ENCODE data around the gene C22orf23.

The C22orf23 gene

GRCh38 chr22:37925767-37926166 is 27.6 kb downstream of the C22orf23 start:
- DNase-seq (ENCODE audit: low spot score): no peak

DNA sequence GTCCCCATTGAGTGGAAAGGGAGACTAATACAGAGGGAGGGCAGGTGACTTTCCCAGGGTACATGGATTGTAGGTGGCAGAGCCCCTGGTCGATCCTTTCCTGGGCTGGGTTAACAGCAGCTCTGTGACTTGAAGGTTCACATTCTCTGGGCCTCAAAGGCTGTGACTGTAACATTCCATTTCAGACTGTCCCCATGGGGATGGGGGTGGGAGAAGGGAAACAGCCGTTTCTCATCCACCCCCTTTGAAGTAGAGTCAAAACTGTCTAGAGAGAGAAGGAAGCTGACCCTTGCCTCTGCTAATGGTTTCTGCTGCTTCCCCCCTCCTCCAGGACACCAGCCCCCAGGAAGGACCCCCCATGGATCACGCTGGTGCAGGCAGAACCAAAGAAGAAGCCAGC is 28.1 kb downstream of the C22orf23 start:
- no peak for DNase-seq (ENCODE audit: low spot score)

GRCh38 chr22:37924386-37925065 is 28.9 kb downstream of the C22orf23 start:
- no peak for DNase-seq (ENCODE audit: low spot score)

DNA sequence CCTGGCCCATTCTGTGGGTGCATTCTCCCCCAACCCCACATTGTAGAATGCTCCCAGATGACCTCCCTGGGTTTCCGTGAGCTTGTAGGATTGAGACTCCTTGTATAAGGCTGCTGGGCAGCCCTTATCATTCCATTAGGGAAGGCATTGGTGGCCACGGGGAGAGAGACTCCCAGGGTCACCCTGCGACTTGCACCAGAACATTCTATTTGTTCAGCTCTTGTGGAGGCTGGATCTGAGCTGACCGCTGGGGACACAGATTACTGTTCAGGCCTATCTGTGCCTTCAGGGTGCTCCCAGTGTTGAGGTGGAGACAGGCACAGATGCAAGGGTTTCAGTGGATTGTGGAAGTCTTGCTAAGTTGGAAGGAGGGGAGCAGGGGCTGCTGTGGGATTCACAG is 29.5 kb downstream of the C22orf23 start:
- DNase-seq (ENCODE audit: low spot score): no peak

DNA sequence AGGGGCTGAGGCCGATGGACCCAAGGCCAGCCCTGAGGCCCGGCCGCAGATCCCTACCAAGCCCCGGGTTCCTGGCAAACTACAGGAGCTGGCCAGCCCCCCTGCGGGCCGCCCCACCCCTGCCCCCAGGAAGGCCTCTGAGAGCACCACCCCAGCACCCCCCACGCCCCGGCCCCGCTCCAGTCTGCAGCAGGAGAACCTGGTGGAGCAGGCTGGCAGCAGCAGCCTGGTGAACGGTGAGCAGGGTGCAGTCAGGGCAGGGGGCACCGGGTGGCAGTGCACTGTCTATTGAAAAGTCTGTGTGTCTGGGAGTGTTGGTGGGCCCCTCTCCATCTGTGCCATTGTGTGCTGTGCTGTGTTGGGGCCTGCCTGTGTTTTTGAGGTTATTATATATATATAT is 31.2 kb downstream of the C22orf23 start:
- DNase-seq (ENCODE audit: low spot score): no peak

GRCh38 chr22:37920126-37920525 is 33.3 kb downstream of the C22orf23 start:
- DNase-seq (ENCODE audit: low spot score): no peak

- no peak for DNase-seq (ENCODE audit: low spot score)
These were observed 34.7 kb downstream of the C22orf23 start for GRCh38 chr22:37918580-37919270.

GRCh38 chr22:37917874-37918548 is 35.4 kb downstream of the C22orf23 start:
- no peak for DNase-seq (ENCODE audit: low spot score)

GRCh38 chr22:37916311-37916710 is 37.1 kb downstream of the C22orf23 start:
- DNase-seq (ENCODE audit: low spot score): no peak

DNA sequence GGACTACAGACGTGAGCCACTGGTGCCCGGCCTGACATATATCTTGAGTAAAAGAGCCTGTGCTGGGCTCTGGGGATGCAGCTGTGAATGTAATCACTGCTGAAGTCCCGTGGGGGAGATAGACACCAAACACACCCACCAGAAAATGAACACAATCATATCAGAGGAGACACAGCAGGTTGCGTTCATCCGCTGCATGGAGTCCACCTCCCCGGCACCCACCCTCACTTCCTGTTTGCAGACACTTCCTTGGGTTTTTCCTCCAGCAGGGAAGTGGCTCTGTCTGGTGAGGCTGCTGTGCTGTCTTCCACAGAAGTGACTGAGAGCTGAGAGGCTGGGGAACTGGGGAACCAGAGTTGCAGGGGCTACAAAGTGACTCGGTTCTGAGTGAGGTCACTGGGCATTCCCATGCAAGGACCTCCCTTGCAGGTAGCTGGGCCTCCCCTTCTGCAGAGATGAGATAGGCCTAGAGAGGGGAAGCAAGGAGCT is 40.1 kb downstream of the C22orf23 start:
- DNase-seq (ENCODE audit: low spot score): no peak

DNA sequence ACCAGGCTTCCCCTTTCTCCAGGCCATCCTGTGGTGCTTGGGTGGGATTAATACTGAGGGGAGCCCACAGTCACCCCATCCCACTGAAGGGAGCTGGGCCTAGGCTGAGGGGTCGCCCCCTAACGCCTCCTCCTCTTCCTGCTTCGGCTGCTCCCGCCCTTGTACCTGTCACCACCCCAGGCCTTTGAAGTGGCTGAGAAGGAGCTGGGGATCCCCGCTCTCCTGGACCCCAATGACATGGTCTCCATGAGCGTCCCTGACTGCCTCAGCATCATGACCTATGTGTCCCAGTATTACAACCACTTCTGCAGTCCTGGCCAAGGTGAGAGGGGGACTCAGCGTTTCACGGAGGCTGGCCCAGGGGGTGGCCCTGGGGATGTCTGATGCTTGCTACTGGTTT is 41.2 kb downstream of the C22orf23 start:
- no peak for DNase-seq (ENCODE audit: low spot score)

GRCh38 chr22:37911697-37912096 is 41.7 kb downstream of the C22orf23 start:
- no peak for DNase-seq (ENCODE audit: low spot score)

DNA sequence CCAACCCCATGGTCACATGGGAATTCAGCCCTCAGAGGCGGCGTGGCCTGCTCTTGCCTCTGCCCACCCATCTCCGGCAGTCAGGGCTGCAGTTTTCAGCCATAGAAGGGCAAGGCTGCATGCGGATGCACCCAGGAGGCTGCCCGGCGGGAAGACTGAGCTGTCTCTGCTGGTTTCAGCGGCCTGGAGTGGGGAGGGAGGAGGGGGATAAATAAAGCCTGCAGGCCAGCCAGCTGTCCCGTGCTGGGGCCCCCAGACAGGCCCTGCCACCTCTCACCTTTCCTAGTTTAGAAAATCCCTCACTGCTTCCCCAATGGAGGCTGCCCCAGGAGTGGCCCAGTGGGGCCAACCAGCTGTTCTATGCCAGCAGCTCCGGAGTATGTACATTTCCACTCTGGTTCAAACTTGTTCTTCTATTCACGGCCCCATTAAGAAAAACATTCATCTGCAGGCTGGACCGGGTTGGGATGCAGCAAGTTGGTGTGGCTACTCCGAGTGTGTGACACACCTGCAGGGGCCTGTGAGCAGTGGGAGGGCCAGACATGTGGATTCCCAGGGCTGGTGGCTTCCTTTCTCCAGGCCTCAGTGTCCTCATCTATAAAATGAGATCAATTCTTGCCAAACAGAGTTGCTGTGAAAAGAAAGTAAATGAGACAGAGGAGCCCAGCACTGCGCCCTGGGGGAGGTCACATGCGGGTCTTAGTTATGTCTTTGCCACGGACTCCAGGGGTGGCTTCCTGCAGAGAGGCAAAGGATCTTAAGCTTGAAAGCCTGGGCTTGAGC is 42.3 kb downstream of the C22orf23 start:
- DNase-seq (ENCODE audit: low spot score): no peak

DNA sequence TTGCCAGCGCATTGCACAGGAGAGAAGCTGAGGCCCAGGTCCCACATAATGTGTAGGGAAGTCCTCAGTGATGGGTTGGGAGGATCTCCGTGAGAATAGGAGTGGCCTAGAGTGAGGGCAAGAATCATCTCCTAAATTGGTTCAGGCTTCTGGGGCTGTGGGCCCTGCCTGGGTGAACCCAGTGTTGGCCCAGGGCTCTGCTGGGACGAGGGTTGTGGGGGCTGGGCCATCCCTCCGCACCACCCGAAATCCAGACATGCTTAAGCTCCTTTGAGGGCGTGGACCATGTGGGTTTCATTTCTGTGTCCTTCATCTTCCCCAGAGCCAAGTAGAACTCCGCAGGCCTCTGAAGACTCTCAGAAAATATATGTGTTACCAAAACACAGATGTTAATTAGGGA is 43.6 kb downstream of the C22orf23 start:
- no peak for DNase-seq (ENCODE audit: low spot score)

DNA sequence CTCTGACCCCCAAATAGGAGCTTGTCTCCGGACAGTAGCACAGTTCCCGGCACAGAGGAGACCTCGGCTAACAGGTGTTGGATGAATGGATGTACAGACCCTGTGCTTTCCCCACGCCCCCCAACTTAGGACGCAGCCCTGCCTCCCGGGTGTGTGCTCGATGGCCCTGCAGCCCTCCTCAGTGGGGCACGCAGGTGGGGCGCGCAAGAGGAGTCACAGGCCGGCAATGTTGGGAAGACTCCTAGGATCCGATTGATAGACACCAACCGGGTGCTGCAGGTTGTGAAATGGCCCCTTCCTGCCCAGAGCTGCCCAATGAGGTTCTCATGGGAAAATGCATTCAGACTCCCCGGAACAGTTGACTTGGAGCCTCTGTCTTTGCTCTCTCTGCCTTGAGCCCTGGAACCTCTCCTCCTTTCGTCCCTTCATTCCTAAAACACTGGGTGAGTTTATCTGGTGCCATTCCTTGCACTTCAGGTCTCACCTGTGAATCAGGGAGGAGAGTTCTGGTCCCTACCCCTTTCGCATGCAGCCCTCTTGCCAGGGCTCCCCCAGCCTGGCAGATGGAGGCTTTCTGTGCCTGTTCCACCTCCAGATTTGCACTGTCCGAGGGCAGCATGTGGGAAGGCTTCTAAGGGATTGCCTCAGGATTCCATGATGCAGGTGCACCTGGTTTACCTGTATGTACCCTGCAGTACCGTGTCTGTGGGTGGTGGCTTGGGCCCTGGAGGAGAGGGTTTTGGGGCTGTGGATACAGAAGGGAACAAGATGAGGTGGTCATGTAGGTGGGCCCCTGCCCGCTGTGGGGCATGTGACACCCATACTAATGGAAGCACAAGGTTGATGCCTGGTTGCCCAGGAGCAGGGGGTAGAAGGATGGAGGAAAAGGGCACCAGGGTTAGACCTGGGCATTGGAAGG is 46.1 kb downstream of the C22orf23 start:
- no peak for DNase-seq (ENCODE audit: low spot score)

GRCh38 chr22:37906364-37907008 is 46.9 kb downstream of the C22orf23 start:
- no peak for DNase-seq (ENCODE audit: low spot score)

GRCh38 chr22:37905534-37906363 is 47.7 kb downstream of the C22orf23 start, which contains the start of gene MICALL1:
TSS of gene MICALL1 (plus strand) at chr22:37906297. CDS start at chr22:37906423, 126 bp downstream.
- DNase-seq (ENCODE audit: low spot score): peak; percentile 53

GRCh38 chr22:37904572-37905533 is 48.5 kb downstream of the C22orf23 start:
- no peak for DNase-seq (ENCODE audit: low spot score)
